GM12801 (cell line): Measurements from ENCODE around the gene LRRC2.

Experiments used
- TF ChIP-seq, protein P1 (sequence below): IDR thresholded peaks from one replicate; pipeline ENCODE4 v1.5.1; 2011; ENCODE audit warnings: control low read depth; ENCODE audit not compliant: insufficient read length; ENCODE audit errors: extremely low read depth

Gene LRRC2

DNA sequence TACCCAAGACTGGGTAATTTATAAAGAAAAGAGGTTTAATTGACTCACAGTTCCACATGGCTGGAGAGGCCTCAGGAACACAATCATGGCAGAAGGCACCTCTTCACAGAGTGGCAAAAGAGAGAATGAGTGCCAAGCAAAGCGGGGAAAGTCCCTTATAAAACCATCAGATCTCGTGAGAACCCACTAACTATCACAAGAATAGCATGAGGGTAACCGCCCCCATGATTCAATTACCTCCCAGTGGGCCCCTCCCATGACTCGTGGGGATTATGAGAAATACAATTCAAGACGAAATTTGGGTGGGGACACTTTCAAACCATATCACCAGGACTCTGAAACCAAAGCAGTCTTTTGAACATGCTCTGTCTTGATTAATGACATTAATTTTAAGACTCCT lies 61.3 kb downstream of the LRRC2 start:
- TF ChIP-seq, protein P1, sequence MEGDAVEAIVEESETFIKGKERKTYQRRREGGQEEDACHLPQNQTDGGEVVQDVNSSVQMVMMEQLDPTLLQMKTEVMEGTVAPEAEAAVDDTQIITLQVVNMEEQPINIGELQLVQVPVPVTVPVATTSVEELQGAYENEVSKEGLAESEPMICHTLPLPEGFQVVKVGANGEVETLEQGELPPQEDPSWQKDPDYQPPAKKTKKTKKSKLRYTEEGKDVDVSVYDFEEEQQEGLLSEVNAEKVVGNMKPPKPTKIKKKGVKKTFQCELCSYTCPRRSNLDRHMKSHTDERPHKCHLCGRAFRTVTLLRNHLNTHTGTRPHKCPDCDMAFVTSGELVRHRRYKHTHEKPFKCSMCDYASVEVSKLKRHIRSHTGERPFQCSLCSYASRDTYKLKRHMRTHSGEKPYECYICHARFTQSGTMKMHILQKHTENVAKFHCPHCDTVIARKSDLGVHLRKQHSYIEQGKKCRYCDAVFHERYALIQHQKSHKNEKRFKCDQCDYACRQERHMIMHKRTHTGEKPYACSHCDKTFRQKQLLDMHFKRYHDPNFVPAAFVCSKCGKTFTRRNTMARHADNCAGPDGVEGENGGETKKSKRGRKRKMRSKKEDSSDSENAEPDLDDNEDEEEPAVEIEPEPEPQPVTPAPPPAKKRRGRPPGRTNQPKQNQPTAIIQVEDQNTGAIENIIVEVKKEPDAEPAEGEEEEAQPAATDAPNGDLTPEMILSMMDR: no peak

DNA sequence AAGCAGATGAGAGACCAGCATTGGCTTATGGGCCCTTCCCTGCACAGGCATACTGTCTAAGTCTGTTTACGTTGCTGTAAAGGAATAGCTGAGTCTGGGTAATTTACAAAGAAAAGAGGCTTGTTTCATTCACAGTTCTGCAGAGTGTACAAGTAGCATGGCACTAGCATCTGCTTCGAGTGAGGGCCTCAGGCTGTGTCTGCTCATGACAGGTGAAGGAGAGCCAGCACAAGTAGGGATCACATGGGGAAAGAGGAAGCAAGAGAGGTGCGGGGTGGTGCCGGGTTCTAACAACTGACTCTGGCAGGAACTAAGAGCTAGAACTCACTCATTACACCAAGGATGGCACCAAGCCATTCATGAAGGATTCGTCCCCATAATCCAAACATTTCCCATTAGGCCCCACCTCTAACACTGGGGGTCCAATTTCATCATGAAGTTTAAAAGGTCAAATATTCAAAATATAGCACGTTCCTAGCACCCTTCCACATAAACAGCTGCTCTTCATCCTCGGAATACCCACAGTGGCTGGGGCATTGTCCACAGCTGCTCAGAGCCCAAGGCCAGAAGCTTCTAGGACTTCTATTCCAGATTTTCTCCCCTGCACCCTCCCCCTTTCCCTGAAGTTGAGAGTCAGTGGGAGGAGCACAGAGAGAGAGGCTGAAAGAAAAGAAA lies 62.8 kb downstream of the LRRC2 start:
- TF ChIP-seq, protein P1: no peak

DNA sequence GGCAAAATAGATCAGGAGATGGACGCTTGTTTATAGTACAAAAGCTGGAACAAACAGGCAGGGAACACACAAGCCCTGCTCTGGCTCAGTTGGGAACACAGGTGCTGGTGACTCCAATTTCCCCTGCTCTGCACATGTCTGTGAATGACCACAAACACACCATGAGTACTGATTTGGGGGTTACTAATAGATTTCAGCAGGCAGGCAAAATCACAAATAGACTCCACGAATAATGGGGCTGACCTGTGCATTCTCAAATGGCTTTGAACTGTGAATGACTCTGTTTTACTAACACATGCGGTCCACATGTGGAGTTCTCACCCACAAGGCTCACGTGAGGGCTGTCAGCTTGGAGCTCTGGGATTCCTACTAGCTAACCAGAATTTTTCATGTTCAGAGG lies 64.4 kb downstream of the LRRC2 start:
- TF ChIP-seq, protein P1: no peak

DNA sequence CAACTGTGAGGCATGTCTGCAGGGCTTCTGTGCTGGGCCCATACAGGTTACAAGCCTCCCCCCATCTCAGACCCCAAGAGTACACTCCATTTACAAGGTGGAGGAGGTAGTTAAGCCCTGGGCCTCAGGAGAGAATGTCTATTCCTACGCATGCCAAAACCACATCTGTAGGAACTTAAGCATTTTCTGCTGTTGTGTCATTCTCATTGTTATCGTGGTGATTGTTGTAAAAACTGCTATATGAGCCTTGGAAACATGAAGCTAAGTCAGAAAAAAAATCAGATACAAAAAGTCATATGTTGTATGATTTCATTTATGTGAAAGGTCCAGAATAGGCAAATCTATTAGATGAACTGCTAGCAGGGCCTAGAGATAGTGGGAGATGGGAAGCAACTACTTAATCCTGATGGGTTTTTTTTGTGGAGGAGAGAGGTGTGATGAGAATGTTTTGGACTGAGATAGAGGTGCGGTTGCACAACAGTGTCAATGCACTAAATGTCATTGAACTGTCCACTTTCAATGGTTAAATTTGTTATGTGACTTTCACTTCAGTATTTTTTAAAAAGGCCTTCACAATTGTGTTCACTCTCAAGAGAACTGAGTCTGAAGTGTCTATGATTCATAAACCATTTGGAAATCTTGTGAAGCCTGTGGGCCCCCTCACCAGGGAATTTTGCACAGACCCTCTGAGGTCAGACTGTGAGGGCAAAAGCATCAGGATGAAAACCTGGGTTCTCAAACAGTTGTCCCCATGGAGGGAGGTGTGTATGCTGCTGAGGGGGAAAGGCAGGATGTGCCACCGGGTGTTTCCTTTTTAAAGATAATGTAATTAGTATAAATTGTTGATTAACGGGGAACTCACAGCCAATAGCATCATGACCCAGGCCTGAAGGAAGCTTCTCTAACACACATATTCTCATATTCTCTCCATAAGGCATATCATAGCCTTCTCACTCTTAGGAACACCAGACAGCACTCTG lies 65.2 kb downstream of the LRRC2 start:
- TF ChIP-seq, protein P1: no peak

DNA sequence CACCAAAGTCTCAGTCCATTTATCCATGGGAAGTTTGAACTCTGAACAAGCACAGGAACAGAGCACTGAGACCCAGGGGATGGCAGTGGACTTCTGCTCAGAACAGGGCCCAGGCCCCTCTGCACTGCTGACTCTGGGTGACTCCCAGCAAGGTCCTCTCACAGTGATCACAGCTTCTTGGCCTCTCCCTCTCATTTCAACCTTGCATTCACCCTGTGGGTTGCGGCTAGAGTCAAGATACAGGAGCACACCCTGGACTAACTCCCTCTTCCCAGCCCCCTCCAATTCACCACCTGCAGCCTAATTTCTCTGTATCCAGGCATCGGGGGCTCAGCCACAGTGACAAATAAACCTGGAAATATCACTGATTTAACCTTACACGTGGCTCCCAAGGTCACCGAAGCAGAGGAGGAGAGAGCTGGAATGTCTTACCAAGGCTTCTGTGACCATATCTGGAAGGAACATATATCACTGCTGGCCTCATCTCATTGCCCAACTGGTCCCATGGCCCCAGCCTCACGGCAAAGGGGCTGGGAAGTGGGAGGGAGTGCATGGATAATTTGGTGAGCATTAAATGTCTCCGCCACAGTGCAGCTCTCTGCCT lies 67.1 kb downstream of the LRRC2 start:
- TF ChIP-seq, protein P1: no peak

DNA sequence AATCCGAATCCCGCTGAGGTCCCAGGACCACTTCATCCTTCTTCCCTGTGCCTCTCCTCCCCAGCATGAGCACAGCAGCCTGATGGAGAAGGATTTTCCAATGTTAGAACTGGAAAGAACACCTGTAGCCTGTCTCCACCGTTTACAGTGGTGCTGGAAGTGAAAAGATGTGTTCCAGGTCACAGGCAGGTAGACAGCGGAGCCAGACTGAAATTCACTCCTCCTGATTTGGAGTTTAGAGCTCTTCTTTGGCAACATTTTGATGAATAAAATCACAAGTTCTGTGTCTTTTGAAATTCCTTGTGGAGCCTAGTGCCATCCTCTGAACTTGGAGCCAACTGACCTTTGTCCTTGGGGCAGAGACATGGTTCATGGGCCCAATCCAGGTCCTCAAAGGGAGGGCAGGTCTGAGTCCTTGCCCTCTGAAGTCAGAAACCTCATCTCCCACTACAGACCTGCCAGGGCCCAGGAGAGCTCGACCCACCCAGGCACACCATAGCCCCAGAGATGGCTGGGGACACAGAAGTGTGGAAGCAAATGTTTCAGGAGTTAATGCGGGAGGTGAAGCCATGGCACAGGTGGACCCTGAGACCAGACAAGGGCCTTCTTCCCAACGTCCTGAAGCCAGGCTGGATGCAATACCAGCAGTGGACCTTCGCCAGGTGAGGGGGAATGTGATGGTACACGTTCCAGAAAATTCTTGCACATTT lies 68.4 kb downstream of the LRRC2 start, which contains the start of gene RTP3:
Gene RTP3 (plus strand): TSS at position 421 of the 710 bp plus-strand sequence. CDS start 87 bp downstream, at position 508.
- TF ChIP-seq, protein P1: no peak
